Measurements from ENCODE around the gene C1QBP. TPM values are rescaled to one million over a fixed set of nuclear protein-coding genes. Genes with fewer than 3 reads are reported as not detected.

C1QBP gene, protein sequence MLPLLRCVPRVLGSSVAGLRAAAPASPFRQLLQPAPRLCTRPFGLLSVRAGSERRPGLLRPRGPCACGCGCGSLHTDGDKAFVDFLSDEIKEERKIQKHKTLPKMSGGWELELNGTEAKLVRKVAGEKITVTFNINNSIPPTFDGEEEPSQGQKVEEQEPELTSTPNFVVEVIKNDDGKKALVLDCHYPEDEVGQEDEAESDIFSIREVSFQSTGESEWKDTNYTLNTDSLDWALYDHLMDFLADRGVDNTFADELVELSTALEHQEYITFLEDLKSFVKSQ
- total RNA-seq, result 113 TPM

DNA sequence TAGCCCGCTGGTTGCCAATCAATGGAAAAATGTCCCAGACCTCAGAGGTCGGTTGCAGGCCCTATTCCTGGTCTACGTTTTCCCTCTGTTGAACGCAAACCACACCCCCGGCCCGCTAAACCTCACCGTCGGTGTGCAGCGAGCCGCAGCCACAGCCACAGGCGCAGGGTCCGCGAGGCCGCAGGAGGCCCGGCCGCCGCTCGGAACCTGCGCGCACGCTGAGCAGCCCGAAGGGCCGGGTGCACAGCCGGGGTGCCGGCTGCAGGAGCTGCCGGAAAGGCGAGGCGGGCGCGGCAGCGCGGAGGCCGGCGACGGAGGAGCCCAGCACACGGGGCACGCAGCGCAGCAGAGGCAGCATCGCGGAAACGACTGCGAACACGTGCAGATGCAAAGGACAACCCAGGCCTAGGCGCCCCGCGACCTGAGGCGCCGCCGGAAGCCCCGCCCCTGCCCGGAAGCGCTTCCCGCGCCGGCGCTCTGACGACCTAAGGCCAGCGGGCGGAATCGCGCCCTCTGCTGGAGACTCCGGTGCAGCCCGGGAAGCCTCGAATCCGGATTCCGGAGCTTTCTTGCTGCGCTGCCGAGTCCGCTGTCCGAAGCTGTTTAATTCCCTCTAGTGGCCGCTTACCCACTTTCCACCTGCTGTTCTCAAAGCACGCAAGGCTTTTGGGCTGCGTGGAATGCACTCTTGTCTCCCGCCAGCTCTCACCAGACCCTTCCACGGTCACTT, at the start of gene C1QBP:
C1QBP (minus strand) TSS at position 440 of the 730 bp plus-strand sequence; CDS start at position 358, 82 bp downstream.
- DNase-seq (ENCODE audit: low read depth in 2 of 3, low spot score in 2 of 3), result peak; percentile 93 to 98 (median 96)

DNA sequence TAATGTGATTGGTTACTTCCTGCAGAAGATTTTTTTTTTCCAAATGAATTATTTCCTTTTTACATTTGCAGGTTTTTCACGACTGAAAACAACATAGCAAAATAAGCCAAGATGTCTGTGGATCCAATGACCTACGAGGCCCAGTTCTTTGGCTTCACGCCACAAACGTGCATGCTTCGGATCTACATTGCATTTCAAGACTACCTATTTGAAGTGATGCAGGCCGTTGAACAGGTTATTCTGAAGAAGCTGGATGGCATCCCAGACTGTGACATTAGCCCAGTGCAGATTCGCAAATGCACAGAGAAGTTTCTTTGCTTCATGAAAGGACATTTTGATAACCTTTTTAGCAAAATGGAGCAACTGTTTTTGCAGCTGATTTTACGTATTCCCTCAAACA, 49.8 kb upstream of the C1QBP start:
- DNase-seq (ENCODE audit: low read depth in 2 of 3, low spot score in 2 of 3), result no peak

- DNase-seq (ENCODE audit: low read depth in 2 of 3, low spot score in 2 of 3), result peak; percentile 91 to 100 (median 99)
Observed at GRCh38 chr17:5486206-5487124, 47.5 kb upstream of the C1QBP start, which contains the start of gene MIS12. Gene MIS12 (plus strand): TSS chr17:5486566. CDS start chr17:5488863, 2,297 bp downstream.

DNA sequence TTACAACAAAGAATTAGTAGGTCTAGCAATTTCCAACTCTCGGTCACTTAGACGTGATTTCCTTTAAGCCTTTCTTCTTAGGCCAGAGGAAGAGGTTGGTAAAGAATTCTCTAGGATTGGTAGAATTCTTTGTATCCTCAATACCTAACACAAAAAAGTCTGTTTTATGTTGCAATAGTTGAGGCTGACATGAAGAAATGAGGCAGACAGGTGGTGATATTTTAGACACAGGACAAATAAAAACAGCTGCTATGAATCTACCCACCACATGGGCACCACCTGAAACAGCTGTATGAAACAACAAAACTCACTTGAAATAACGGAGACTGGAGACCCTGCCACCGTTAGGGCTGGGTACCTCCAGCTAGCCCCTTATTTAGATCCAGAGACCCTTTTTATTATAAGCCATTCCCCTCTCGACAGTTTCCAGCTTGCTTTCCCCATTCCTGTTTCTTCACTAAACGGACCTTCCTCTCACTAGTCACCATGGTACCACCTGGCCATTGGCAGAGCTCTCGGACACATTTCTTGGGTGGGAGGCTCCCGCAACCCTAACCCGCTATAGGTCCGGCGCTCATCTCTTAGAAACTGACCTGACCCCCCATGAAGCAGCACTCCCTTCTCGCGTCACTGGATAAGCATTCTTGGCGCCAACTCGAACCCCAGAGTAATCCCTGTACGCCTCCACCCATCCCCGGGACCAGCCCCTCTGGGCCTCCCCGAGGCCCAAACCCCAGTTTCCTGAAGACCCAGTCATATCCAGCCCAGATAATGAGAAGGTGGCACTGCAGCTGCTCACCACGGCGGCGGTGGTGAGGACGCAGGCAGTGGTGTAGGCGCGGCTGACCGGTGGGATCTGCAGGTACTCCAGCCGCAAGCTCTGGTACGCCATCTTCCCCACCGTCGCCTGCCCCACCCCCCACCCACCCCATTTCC, 46.6 kb upstream of the C1QBP start, which contains the start of gene DERL2:
DERL2 (minus strand) TSS at position 909 of the 936 bp plus-strand sequence; CDS start at position 892, 17 bp downstream.
- DNase-seq (ENCODE audit: low read depth in 2 of 3, low spot score in 2 of 3), result peak in 2 of 3 donors; percentile 9 to 10

- no peak for DNase-seq (ENCODE audit: low read depth in 2 of 3, low spot score in 2 of 3)
Observed at GRCh38 chr17:5481451-5481850, 42.5 kb upstream of the C1QBP start.

DNA sequence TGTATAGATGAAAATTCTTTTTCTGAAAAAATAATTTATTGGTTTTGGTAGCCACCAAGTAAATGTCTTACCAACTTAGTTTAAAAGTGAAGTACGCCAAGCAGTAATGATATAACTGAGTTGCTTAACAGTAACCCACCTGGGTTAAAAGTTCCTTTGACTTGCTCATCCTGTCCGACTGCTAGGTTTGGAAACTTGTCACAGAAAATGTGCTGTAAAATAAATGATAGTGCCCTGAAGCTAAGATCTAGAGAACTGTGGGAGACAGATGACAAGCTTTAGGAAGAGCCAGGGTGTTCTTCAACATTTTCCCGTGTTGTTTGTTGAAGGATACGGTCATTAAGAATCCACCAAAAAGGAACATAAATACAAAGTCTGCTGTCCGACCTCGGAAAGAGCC, 42.0 kb upstream of the C1QBP start:
- DNase-seq (ENCODE audit: low read depth in 2 of 3, low spot score in 2 of 3), result no peak

- DNase-seq (ENCODE audit: low read depth in 2 of 3, low spot score in 2 of 3), result no peak
Observed at GRCh38 chr17:5478992-5479391, 40.0 kb upstream of the C1QBP start.

GRCh38 chr17:5473906-5474305, 35.0 kb upstream of the C1QBP start:
- DNase-seq (ENCODE audit: low read depth in 2 of 3, low spot score in 2 of 3), result no peak

GRCh38 chr17:5472511-5472910, 33.6 kb upstream of the C1QBP start:
- no peak for DNase-seq (ENCODE audit: low read depth in 2 of 3, low spot score in 2 of 3)

- DNase-seq (ENCODE audit: low read depth in 2 of 3, low spot score in 2 of 3), result peak in 1 of 3 donors; percentile 5
Observed at GRCh38 chr17:5468075-5468473, 29.1 kb upstream of the C1QBP start.

DNA sequence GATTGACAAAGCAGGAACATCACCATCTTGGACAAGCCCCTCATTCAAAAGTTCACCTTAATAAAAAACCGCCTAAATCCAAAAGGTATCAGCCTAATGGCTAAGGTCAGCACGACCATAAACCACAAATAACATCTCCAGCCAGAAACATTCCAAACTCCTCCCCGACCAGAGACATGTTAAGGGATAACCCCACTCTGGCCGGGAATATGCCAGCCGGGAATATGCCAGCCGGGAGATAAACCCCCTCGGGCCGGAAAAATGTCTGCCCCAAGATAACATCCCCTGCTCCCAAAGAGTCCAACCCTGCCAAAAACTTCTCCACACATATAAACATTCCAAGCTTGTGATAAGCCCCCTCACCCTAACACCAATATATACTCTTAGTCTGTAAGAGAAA, 28.5 kb upstream of the C1QBP start:
- no peak for DNase-seq (ENCODE audit: low read depth in 2 of 3, low spot score in 2 of 3)

DNA sequence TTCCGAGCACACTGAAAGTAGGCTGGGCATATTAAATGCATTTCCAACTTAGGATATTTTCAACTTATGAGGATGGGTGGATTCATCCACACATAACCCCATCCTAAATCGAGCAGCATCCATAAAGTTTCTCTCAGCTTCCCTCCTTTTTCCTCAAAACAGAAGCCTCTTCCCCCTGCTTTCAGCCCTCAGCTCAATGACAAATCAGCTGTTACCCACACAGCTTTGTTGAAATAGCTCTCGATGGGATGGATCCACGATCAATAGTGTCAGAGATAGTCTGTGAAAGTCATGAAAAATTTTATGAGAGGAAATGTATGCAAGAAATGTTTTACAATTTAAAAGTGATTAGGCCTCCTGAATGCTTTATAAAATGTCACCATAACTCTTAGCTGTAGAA, 27.3 kb upstream of the C1QBP start:
- DNase-seq (ENCODE audit: low read depth in 2 of 3, low spot score in 2 of 3), result no peak

- no peak for DNase-seq (ENCODE audit: low read depth in 2 of 3, low spot score in 2 of 3)
Observed at GRCh38 chr17:5464717-5465507, 26.0 kb upstream of the C1QBP start.

DNA sequence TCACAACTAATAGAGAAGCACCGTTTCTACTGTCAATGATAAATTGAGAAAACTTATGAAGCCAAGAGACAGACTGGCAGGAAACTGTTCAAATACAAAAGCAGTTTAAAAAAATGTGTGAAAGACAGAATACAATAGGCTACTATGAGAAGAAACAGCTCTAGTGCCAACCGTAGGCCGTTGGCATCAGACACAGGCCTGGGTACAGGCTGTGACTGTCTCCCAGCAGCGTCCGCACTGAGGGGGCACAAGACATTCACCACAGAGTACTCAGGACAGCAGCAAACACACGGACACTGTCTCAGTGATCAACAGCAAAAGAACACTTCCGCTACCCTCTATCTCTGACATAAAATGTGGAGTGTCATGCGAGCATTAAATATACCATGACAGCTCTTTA, 7.8 kb upstream of the C1QBP start:
- no peak for DNase-seq (ENCODE audit: low read depth in 2 of 3, low spot score in 2 of 3)

- no peak for DNase-seq (ENCODE audit: low read depth in 2 of 3, low spot score in 2 of 3)
Observed at GRCh38 chr17:5444209-5444608, 5.3 kb upstream of the C1QBP start.

DNA sequence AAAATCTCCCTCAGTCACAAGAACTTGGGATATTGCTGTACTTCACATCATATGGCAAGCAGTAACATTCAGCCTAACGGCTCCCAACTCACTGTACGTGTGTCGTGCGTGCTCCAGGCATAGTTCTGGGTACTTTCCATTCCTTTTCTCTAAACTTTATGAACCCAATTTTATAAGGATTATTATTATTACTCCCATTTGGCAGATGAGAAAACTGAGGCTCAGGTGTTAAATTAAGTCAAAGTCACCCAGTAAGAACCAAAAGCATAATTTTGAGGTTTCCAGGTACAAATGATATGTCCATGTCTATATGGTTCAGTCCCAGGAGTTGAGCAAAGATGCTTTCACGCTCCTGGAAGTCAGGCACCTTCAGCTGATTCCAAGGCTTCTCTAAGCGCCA, 4.8 kb upstream of the C1QBP start:
- DNase-seq (ENCODE audit: low read depth in 2 of 3, low spot score in 2 of 3), result no peak

GRCh38 chr17:5439446-5439764, 450 bp upstream of the C1QBP start:
- no peak for DNase-seq (ENCODE audit: low read depth in 2 of 3, low spot score in 2 of 3)

DNA sequence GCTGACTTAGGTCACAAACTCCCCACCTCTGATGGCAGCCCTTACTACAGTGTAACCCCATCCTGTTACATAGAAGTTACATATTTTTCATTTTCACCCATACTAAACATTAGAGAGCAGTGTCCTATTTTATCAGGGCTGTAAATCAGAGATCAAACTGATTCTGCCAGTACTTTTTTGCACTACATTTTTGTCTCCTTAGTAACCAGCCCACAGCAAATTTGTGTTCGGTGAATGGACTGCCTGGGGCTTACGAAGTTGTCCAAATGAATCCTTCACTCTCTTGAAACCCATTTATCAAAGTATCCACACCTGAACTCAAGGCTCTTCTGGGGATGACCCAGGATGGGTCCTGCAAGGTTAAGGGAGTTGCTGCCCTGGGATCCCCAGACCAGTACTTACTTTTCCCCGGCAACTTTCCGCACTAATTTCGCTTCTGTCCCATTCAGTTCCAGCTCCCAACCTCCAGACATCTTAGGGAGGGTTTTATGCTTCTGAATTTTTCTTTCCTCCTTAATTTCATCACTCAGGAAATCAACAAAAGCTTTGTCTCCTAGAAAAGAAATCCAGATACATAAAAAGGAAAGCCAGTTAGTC, 1.1 kb downstream of the C1QBP start:
- DNase-seq (ENCODE audit: low read depth in 2 of 3, low spot score in 2 of 3), result no peak
